HG03045 (cell line): ENCODE data around the gene FCAMR.

Experiments used
- ATAC-seq: cut with Tn5 transposase; IDR thresholded peaks from one replicate; pipeline ENCODE4 v1.9.1; 2021; ENCODE audit warnings: mild to moderate bottlenecking, moderate library complexity; ENCODE audit not compliant: unreplicated experiment

Gene FCAMR

GRCh38 chr1:206912445-206913095 is 57.7 kb downstream of the FCAMR start:
- no peak for ATAC-seq

GRCh38 chr1:206911064-206911663 is 59.1 kb downstream of the FCAMR start:
- no peak for ATAC-seq

- no peak for ATAC-seq
These were observed 60.4 kb downstream of the FCAMR start for GRCh38 chr1:206909883-206910318.

- ATAC-seq: no peak
These were observed 60.9 kb downstream of the FCAMR start for GRCh38 chr1:206909161-206909882.

GRCh38 chr1:206908038-206908437 is 62.2 kb downstream of the FCAMR start:
- no peak for ATAC-seq
